ENCODE results near the gene GGACT.
"Not testable (repeated sequence)": the region's sequence is repeated elsewhere in the genome, so short reads cannot be mapped to it uniquely, and the experiment has no call there.

The GGACT gene

GRCh38 chr13:100600915-100601314, 12.3 kb upstream of the GGACT start:
- no peak for DNase-seq (ENCODE audit: low read depth)

- DNase-seq (ENCODE audit: low read depth), result no peak
These were observed 11.9 kb upstream of the GGACT start for GRCh38 chr13:100600461-100600860.

GRCh38 chr13:100597253-100597652, 8.7 kb upstream of the GGACT start:
- no peak for DNase-seq (ENCODE audit: low read depth)

- no peak for DNase-seq (ENCODE audit: low read depth)
These were observed 7.9 kb upstream of the GGACT start for GRCh38 chr13:100596516-100596915.

- no peak for DNase-seq (ENCODE audit: low read depth)
These were observed 6.1 kb upstream of the GGACT start for GRCh38 chr13:100594731-100595130.

- DNase-seq (ENCODE audit: low read depth), result no peak
These were observed 5.7 kb upstream of the GGACT start for GRCh38 chr13:100594255-100594654.

GRCh38 chr13:100589178-100589725, 663 bp upstream of the GGACT start:
- DNase-seq (ENCODE audit: low read depth), result no peak

GRCh38 chr13:100584896-100585295, 3.7 kb downstream of the GGACT start:
- no peak for DNase-seq (ENCODE audit: low read depth)

GRCh38 chr13:100581504-100581903, 7.1 kb downstream of the GGACT start:
- no peak for DNase-seq (ENCODE audit: low read depth)

- no peak for DNase-seq (ENCODE audit: low read depth)
These were observed 7.6 kb downstream of the GGACT start for GRCh38 chr13:100581030-100581429.

GRCh38 chr13:100580045-100580444, 8.5 kb downstream of the GGACT start:
- no peak for DNase-seq (ENCODE audit: low read depth)

- DNase-seq (ENCODE audit: low read depth), result not testable (repeated sequence)
These were observed 11.3 kb downstream of the GGACT start for GRCh38 chr13:100577239-100577638.

GRCh38 chr13:100573121-100573520, 15.5 kb downstream of the GGACT start:
- DNase-seq (ENCODE audit: low read depth), result peak; percentile 47

GRCh38 chr13:100566543-100566942, 22.0 kb downstream of the GGACT start:
- no peak for DNase-seq (ENCODE audit: low read depth)

- no peak for DNase-seq (ENCODE audit: low read depth)
These were observed 23.3 kb downstream of the GGACT start for GRCh38 chr13:100565286-100565685.

GRCh38 chr13:100564444-100565223, 24.0 kb downstream of the GGACT start:
- no peak for DNase-seq (ENCODE audit: low read depth)

GRCh38 chr13:100563779-100564178, 24.8 kb downstream of the GGACT start:
- no peak for DNase-seq (ENCODE audit: low read depth)

GRCh38 chr13:100561599-100562204, 26.9 kb downstream of the GGACT start:
- DNase-seq (ENCODE audit: low read depth), result no peak

GRCh38 chr13:100561158-100561499, 27.5 kb downstream of the GGACT start:
- DNase-seq (ENCODE audit: low read depth), result no peak

- no peak for DNase-seq (ENCODE audit: low read depth)
These were observed 28.0 kb downstream of the GGACT start for GRCh38 chr13:100560498-100561157.

GRCh38 chr13:100559886-100560285, 28.7 kb downstream of the GGACT start:
- DNase-seq (ENCODE audit: low read depth), result no peak

GRCh38 chr13:100552755-100553154, 35.8 kb downstream of the GGACT start:
- DNase-seq (ENCODE audit: low read depth), result no peak

- no peak for DNase-seq (ENCODE audit: low read depth)
These were observed 39.3 kb downstream of the GGACT start for GRCh38 chr13:100549316-100549715.
